Neural cell (in vitro differentiated cells): ENCODE results near the gene OR2M2. TPM values are rescaled to one million over a fixed set of nuclear protein-coding genes. Genes with fewer than 3 reads are reported as not detected.

Experiments
- H2AFZ ChIP-seq: fragments of 200-600, 300-800 bp; sonication (generic), shearing (Covaris generic); 2 replicates; pipeline ENCODE4 v1.6.0; 2014; ENCODE audit warnings: low read depth, mild to moderate bottlenecking, antibody characterized with exemption, low read length, moderate library complexity
- H3F3A ChIP-seq: fragments of 200-600 bp; shearing (Covaris generic); 2 replicates; pipeline ENCODE4 v1.6.1; 2016; ENCODE audit warnings: mild to moderate bottlenecking, moderate library complexity, mixed read lengths, antibody characterized with exemption, low read length; ENCODE audit not compliant: insufficient read depth, poor library complexity, severe bottlenecking
- H3K27ac ChIP-seq: fragments of 200-600, 300-800 bp; sonication (generic), shearing (Covaris generic); 2 replicates; pipeline ENCODE4 v1.5.1; 2014; ENCODE audit warnings: mild to moderate bottlenecking, low read length, moderate library complexity
- H3K27me3 ChIP-seq: fragments of 300-800, 200-600 bp; sonication (generic), shearing (Covaris generic); 2 replicates; pipeline ENCODE4 v1.6.0; 2014; ENCODE audit warnings: mild to moderate bottlenecking, low read depth, low read length, moderate library complexity; ENCODE audit not compliant: insufficient read depth
- H3K36me3 ChIP-seq: fragments of 300-800, 200-600 bp; sonication (generic), shearing (Covaris generic); 2 replicates; pipeline ENCODE4 v1.5.1; 2014; ENCODE audit warnings: mild to moderate bottlenecking, antibody characterized with exemption, low read length, moderate library complexity; ENCODE audit not compliant: insufficient read depth
- H3K4me2 ChIP-seq: fragments of 300-800, 200-600 bp; sonication (generic), shearing (Covaris generic); 2 replicates; pipeline ENCODE4 v1.6.0; 2014; ENCODE audit warnings: mild to moderate bottlenecking, low read length
- H3K4me3 ChIP-seq: fragments of 300-800, 200-600 bp; sonication (generic), shearing (Covaris generic); 2 replicates; pipeline ENCODE4 v1.5.1; 2014; ENCODE audit warnings: mild to moderate bottlenecking, low read length, moderate library complexity
- H3K79me2 ChIP-seq: fragments of 200-600 bp; shearing (Covaris generic); replicated peaks from 2 replicates; pipeline ENCODE4 v1.6.0; 2014; ENCODE audit warnings: mild to moderate bottlenecking, low read length, moderate library complexity; ENCODE audit not compliant: insufficient read depth
- H3K9ac ChIP-seq: fragments of 300-800, 200-600 bp; sonication (generic), shearing (Covaris generic); 2 replicates; pipeline ENCODE4 v1.6.1; 2016; ENCODE audit warnings: mild to moderate bottlenecking, low read length, mixed read lengths
- H3K9me2 ChIP-seq: fragments of 200-600 bp; shearing (Covaris generic); 2 replicates; pipeline ENCODE4 v1.6.1; 2016; ENCODE audit warnings: mild to moderate bottlenecking, low read length, mixed read lengths; ENCODE audit not compliant: insufficient read depth
- H3K9me3 ChIP-seq: fragments of 200-600, 300-800 bp; sonication (generic), shearing (Covaris generic); 2 replicates; pipeline ENCODE4 v1.6.1; 2016; ENCODE audit warnings: mild to moderate bottlenecking, mixed run types, low read length, moderate library complexity, mixed read lengths
- H4K20me1 ChIP-seq: fragments of 200-600 bp; shearing (Covaris generic); 2 replicates; pipeline ENCODE4 v1.6.1; 2016; ENCODE audit warnings: mild to moderate bottlenecking, mixed run types; ENCODE audit not compliant: insufficient read depth
- CTCF ChIP-seq: fragments of 450-650 bp; IDR thresholded peaks from 2 replicates; pipeline ENCODE4 v1.5.1; 2014; ENCODE audit warnings: antibody characterized with exemption, mild to moderate bottlenecking, moderate library complexity; ENCODE audit not compliant: poor library complexity, severe bottlenecking
- EP300 ChIP-seq: fragments of 450-650 bp; conservative IDR thresholded peaks from 2 replicates; pipeline ENCODE4 v1.6.1; 2014; ENCODE audit warnings: antibody characterized with exemption, mild to moderate bottlenecking, moderate library complexity; ENCODE audit not compliant: poor library complexity, severe bottlenecking
- EZH2 ChIP-seq: fragments of 200-600, 300-800 bp; shearing (Covaris generic), sonication (generic); IDR thresholded peaks from 2 replicates; pipeline ENCODE4 v1.6.1; 2014; ENCODE audit warnings: antibody characterized with exemption, low read length, borderline replicate concordance, mild to moderate bottlenecking; ENCODE audit not compliant: insufficient read depth, poor library complexity, severe bottlenecking
- MXI1 ChIP-seq: fragments of 450-650 bp; conservative IDR thresholded peaks from 2 replicates; pipeline ENCODE4 v1.6.1; 2014; ENCODE audit warnings: antibody characterized with exemption, mild to moderate bottlenecking; ENCODE audit not compliant: poor library complexity, severe bottlenecking
- POLR2AphosphoS5 ChIP-seq: IDR thresholded peaks from 2 replicates; pipeline ENCODE4 v1.6.1; 2012
- RAD21 ChIP-seq: fragments of 450-650 bp; conservative IDR thresholded peaks from 2 replicates; pipeline ENCODE4 v1.6.1; 2014; ENCODE audit warnings: antibody characterized with exemption, mild to moderate bottlenecking, moderate library complexity
- SMC3 ChIP-seq: fragments of 450-650 bp; conservative IDR thresholded peaks from 2 replicates; pipeline ENCODE4 v1.6.1; 2014; ENCODE audit warnings: antibody characterized with exemption, mild to moderate bottlenecking, moderate library complexity; ENCODE audit not compliant: poor library complexity
- TAF1 ChIP-seq: IDR thresholded peaks from 2 replicates; pipeline ENCODE4 v1.6.1; 2012; ENCODE audit warnings: low read depth
- polyA plus RNA-seq: library from polyadenylated mRNA; depleted of rRNA; stranded (reverse); fragments of >200 nt; gene quantifications from 2 replicates; pipeline ENCODE4 v1.2.3, GENCODE V29; 2014
- TF ChIP-seq, protein P1 (sequence below): IDR thresholded peaks from 2 replicates; pipeline ENCODE4 v1.6.1; 2012; ENCODE audit warnings: borderline replicate concordance

Gene OR2M2
- polyA plus RNA-seq, 1 donor from 2014 or later: not detected

DNA sequence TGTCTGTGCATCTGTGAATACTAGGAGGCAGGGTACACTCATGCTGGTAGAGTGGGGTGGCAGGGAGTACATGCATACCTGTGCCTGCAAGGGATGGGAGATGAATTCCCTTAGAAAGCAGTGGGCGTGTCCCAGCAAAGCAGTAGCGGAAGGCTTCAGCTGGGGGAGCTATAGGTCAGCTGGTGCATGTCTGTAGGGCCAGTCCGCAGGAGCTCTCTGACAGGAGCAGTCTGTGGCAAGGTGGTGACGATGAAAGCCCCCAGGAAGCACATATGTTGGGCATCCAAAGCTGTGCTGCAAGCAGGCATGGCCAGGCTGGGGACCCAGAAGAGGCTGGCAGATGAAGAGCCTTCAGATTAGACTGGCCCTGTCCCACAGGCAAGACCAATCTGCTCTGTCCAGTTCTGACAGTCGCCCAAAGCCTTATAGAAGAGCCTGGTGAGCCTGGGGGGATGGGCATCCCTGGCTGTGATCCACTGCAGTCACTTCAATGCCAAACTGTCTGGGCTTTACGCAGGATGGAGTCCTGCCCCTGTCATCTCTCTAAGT, 54.8 kb downstream of the OR2M2 start:
- Histone ChIP-seq H3K4me3 (no peak overlapping the region), H3K4me2 (no peak overlapping the region), H3F3A (no peaks in the 10 kb centered on the region), H3K36me3 (no peaks in the 10 kb centered on the region), H3K9me3 (no peaks in the 10 kb centered on the region), H3K27me3 (no peaks in the 10 kb centered on the region), H3K9ac (no peak overlapping the region), H3K79me2 (no peaks in the 10 kb centered on the region), H3K27ac (no peak overlapping the region), H3K9me2 (no peaks in the 10 kb centered on the region), H2AFZ (no peak overlapping the region), H4K20me1 (no peaks in the 10 kb centered on the region)
- TF ChIP-seq POLR2AphosphoS5: no peak
- TF ChIP-seq, protein P1, sequence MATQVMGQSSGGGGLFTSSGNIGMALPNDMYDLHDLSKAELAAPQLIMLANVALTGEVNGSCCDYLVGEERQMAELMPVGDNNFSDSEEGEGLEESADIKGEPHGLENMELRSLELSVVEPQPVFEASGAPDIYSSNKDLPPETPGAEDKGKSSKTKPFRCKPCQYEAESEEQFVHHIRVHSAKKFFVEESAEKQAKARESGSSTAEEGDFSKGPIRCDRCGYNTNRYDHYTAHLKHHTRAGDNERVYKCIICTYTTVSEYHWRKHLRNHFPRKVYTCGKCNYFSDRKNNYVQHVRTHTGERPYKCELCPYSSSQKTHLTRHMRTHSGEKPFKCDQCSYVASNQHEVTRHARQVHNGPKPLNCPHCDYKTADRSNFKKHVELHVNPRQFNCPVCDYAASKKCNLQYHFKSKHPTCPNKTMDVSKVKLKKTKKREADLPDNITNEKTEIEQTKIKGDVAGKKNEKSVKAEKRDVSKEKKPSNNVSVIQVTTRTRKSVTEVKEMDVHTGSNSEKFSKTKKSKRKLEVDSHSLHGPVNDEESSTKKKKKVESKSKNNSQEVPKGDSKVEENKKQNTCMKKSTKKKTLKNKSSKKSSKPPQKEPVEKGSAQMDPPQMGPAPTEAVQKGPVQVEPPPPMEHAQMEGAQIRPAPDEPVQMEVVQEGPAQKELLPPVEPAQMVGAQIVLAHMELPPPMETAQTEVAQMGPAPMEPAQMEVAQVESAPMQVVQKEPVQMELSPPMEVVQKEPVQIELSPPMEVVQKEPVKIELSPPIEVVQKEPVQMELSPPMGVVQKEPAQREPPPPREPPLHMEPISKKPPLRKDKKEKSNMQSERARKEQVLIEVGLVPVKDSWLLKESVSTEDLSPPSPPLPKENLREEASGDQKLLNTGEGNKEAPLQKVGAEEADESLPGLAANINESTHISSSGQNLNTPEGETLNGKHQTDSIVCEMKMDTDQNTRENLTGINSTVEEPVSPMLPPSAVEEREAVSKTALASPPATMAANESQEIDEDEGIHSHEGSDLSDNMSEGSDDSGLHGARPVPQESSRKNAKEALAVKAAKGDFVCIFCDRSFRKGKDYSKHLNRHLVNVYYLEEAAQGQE: no peak
- no peak for TF ChIP-seq SMC3
- TF ChIP-seq EZH2: no peak
- TF ChIP-seq MXI1: no peak
- TF ChIP-seq CTCF: no peak
- TF ChIP-seq TAF1: no peak
- no peak for TF ChIP-seq RAD21
- TF ChIP-seq EP300: no peak

Other genes with a start within 250 kb of the OR2M2 start
- not detected in 2 replicates for gene OR2AJ1, start 249.9 kb upstream of the OR2M2 start, polyA plus RNA-seq
- gene OR2L8, start 226.0 kb upstream of the OR2M2 start, polyA plus RNA-seq: not detected in 2 replicates
- not detected in 2 replicates for gene OR2AK2, start 209.6 kb upstream of the OR2M2 start, polyA plus RNA-seq
- gene OR2L5, start 161.2 kb upstream of the OR2M2 start, polyA plus RNA-seq: 0.10 TPM in 1 of 2 replicates, not detected in the other
- 0.14 TPM in 1 of 2 replicates, not detected in the other for gene OR2L2, start 144.8 kb upstream of the OR2M2 start, polyA plus RNA-seq
- 0.10 and 0.27 TPM in 2 replicates for gene OR2L3, start 128.0 kb upstream of the OR2M2 start, polyA plus RNA-seq
- 1.2 TPM in 1 of 2 replicates, not detected in the other for gene OR2L13, start 79.6 kb upstream of the OR2M2 start, polyA plus RNA-seq
- not detected in 2 replicates for gene OR2M5, start 29.7 kb upstream of the OR2M2 start, polyA plus RNA-seq
- gene OR2M3, start 22.4 kb downstream of the OR2M2 start, polyA plus RNA-seq: not detected in 2 replicates
- not detected in 2 replicates for gene OR2M4, start 56.6 kb downstream of the OR2M2 start, polyA plus RNA-seq
- gene OR2T33, start 103.2 kb downstream of the OR2M2 start, polyA plus RNA-seq: not detected in 2 replicates
- gene OR2T12, start 128.6 kb downstream of the OR2M2 start, polyA plus RNA-seq: not detected in 2 replicates
- not detected in 2 replicates for gene OR2M7, start 149.7 kb downstream of the OR2M2 start, polyA plus RNA-seq
- not detected in 2 replicates for gene OR14C36, start 174.0 kb downstream of the OR2M2 start, polyA plus RNA-seq
- not detected in 2 replicates for gene OR2T4, start 186.8 kb downstream of the OR2M2 start, polyA plus RNA-seq
- not detected in 2 replicates for gene OR2T6, start 200.9 kb downstream of the OR2M2 start, polyA plus RNA-seq
- gene OR2T1, start 228.2 kb downstream of the OR2M2 start, polyA plus RNA-seq: not detected in 2 replicates